Muscle of arm (tissue), 12 donors: ENCODE data around the gene NXN. TPM values are rescaled to one million over a fixed set of nuclear protein-coding genes. Genes with fewer than 3 reads are reported as not detected.
"Not testable (repeated sequence)": the region's sequence is repeated elsewhere in the genome, so short reads cannot be mapped to it uniquely, and the experiment has no call there.

Experiments used
- DNase-seq: peaks from one replicate; pipeline ENCODE4 v3.0.0-alpha.2; 2013
- polyA plus RNA-seq, 12 donors: library from polyadenylated mRNA; unstranded; fragments of 120-200 nt; gene quantifications; one replicate each; pipeline ENCODE4 v1.2.1, GENCODE V29; 2013; ENCODE audit not compliant: insufficient read length in 12 of 12

Gene NXN
- polyA plus RNA-seq, 12 donors = 46.4 to 92.7 (median 52.4) TPM; not detected in 1

DNA sequence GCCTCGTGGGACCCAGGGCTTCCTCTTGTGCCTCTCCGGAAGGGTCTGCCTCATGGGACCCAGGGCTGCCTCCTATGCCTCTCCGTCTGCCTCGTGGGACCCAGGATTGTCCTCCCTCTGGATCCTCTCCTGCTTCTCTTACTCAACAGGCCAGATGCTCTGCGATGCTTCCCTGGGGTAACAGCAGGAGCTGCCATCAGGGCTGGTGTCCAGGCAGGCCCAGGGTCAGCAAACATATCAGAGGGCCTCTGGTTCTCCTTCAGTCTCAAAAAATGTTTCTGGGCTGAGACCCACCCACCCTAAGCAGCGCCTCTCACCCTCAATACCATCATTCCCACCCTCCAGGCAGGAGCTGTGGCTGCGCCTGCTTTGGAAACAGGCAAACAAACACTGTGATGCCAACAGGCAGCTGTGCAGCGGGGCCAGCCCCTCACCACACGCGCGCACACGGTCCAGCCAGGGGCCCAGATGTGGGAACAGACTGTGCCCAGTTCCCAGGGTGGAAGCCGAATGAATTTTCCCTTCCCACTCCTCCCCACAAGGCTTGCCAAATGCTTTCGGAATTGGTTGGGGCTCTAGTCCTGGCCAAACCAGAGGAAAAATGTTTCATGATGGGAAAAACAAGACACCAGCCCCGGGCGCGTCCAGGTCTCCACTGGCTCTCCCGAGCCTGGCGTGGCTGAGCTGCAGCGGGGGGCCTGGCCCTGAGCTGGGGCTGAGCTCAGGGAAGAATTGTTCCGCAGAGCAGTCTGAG lies 28.6 kb upstream of the NXN start:
- DNase-seq = peak; percentile 83

DNA sequence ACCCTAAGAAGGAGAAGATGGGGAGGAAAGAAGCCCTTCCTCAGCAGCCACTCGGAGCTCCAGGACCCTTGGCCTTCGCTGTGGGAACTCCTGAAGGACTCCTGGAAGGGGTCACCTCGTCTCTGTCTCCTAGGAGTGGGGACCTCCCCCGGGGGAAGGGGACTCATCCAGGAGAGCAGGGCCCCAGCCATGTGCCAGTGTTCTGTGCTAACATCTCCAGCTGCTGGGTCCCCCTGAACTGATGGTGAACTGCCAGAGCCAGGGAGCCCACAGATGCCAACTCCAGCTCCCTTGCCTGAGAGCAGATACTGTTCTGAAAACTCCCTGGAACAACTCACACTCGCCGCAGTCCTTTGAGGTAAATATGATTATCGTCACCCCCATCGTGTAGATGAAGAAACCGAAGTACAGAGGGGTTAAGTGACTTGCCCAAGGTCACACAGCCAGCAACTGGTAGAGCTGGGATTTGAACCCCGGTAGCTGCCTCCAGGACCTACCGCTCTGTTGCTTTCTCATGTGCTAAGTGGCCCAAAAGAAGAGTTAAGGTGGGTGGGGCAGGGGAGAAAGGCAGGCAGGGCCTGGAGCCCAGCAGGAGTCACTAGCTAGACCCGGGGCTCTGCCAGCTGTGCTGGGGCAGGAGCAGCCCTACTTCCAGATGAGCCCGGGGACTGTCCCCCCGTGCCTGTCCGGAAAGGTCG lies 27.9 kb upstream of the NXN start:
- DNase-seq = no peak

DNA sequence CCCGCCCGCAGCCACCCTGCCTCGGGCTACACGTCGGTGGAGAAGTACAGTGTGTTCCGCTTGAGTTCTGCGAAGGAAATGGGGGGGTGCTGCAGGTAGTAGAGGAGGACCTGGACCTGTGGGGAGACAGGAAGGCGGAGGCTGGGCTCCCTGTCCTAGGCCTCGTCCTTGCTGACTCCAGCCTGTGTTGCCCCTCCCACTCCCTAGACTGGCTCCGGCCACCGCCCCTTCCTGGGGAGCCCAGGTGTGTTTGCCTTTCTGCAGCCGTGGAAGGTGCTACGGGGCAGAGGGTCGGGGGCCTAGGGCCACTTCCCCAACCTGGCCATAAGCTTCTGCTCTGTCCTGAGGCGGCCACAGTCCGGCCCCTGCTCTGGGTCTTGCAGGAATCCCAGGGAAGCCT lies 26.5 kb upstream of the NXN start:
- no peak for DNase-seq

DNA sequence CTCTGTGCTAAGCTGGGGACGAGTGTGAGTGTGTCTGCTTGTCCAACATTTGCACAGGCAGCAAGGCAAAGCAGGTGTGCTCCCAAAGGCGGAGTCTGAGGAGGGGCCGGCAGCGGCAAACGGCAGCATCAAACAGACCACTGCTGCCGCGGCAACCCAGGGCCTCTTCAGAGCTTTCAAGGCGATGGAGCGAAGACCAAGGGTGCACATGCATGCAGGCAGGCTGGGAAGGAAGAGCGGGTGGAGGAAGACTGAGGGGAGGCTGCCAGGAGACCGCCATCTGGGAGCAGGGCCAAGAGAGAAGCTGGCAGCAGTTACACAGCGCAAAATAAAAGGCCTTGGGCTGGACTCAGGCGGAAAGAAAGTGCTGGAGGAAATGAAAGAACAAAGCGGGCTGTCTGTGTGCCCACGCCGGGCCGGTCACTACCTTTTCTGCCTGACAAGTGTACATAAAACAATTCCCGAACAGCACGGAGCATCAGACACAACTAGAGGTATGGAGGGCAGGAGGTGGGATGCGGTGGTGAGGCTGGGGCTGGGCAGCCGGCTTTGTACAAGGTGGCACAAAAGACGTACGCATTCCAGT lies 25.9 kb upstream of the NXN start:
- DNase-seq = peak; percentile 75

DNA sequence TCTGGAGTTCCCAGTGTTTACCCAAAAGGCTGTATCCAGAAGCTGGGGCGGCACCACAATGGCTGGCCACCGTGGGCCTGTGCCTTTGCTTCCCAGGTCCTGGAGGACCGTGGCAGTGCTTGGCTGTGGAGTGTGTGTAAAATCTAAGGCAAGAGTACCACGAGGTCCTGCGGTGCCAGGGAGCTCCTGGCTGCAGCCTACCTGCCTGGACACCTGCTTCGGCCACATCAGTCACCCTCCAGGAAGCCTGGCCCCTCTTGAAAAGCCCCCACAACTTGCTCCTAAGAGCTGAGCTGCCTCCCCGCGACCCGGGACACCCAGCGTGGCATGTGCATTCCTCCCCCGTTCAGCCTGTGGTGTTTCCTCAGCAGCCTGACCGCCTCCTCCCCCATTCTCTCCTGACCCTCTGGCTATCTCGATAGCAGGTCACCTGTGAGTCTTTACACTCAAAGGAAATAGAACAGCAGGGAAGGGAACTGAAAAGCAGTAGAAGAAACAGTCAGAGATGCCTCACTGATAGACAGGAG lies 25.3 kb upstream of the NXN start:
- DNase-seq = no peak

DNA sequence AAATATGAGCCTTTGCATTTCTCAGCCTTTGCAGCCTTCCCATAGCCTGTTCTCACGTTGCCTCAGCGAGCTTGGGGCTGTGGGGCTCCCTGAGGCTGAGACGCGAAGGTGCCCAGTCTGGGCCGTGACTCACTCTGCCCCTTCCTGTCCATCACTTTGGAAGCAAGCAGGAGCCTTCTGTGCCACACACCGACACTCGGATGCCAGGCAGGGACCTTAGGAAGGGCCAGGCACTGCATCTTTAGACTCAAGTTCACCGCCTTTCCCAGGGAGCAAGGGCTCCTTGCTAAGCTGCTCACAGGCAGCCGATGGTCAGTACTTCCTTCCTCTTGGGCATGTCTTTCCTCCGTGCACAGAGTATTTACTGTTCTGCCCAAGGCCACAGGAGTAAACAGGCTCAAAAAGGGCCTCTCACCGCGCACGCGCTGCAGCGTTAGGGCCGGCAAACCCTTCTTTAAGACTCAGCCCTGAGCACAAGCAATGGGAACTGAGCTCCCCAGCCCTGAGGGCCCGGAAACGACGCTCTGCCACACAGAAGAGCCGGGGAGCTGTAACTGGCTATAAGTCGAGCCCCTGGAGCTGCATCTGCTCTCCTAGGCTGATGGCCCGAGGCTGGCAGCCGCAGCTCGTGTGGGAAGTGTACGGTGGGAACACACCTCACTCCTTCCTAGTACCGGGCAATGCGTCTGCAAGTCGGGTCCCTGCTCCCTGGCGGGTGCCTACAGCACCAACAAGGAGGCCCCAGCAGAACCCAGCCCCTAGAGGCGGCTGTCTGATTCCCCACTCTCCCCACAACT lies 24.6 kb upstream of the NXN start:
- DNase-seq = no peak

DNA sequence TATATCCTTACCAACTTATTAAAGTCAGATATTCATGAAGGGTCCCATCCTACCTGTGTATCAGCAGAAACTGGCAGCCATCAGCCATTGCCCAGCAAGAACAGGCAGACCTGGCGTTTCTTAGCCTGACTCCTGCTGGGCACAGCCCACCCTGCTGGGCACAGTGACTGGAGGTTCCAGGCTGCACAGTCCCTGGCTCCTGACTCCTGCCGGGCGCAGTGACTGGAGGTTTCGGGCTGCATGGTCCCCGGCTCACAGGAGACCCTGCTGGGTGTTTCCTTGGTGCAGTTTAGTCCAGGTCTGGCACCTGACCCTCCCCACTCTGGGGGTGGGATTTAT lies 24.0 kb upstream of the NXN start:
- DNase-seq = no peak

DNA sequence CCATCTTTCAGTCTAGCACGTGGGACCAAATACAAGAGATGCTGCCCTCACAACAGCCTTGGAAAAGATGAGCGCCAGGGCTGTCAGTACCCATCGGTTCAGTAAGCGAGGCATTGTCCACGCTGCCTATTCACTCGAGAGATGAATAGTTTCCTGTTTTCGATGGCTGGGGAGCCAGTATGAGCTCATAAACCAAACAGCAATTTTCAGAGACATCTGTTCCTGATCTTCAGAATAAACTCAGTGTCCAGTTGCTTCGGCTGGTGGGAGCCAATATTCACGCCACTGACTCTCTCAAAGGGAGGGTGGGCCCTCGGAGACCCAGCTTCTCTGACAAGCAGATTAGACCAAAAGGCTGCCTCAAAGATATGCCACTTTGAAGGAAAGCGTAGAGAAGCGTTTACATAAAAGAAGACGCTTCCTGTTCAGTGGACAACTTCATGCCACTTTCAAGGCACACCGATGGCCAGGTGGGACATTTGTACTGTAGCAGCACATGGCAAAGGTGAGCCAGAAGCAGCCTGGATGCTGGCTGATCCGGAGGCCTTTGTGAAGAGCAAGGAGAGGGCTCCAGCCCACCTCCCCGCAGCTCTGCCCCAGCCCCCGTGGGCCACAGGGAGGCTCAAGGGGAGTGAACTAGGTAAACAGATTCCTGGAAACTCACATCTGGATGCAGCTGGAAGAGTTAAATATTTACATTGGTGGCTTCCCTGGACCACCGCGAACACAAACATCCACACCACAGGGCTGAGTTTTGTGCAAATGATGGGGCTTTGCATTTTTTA lies 23.4 kb upstream of the NXN start:
- no peak for DNase-seq

DNA sequence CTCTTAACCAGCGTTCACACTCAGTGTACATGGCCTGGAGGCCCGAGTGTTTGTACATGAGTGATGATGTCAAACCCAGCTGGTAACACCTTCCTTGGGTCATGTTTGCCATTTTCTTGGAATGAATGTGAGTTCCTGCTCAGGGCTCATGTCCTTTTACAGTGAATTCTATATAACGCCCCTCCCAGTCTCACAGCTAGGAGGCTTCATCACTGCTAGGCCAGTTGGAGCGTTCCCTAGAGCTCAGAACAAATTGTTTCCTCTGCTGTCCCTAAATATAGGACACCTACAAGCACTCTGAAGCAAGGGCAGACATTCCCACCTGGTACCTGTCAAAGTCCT lies 22.8 kb upstream of the NXN start:
- no peak for DNase-seq

DNA sequence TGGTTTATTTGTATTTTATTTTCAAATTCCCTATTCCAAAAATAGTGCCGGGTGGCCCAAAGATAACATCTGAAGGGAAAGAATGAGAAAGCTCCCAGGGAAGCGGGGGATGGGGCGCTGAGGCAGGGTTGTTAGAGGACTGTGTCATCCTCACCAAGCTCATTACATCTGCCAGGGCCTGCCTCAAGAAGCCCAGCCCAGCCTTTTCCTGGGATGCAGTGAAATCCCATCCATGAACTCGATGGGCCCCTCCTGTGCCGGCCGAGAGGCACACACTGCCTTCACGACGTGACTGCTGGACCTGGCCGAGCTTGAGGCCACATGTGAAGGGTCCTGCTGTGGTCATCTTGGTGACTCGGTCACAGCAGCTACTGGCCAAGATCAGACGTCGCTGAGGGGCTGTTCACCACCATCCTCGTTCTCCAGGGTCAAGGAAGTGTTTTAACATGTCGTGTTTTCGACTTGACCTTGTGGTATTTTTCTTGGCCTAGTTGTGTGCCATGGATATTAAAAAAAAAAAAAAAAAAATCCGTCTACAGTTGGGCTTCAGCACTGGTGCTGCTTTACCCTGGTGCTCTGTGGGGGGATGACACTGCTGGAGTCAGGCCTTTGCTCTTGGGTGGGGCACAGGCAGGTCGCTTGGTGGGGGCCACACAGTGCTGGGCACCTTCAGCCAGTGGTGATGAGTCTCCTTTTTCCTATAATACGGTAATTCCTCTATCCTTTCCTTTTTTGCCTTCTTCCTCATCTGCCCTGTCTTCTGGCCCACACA lies 22.2 kb upstream of the NXN start:
- no peak for DNase-seq

DNA sequence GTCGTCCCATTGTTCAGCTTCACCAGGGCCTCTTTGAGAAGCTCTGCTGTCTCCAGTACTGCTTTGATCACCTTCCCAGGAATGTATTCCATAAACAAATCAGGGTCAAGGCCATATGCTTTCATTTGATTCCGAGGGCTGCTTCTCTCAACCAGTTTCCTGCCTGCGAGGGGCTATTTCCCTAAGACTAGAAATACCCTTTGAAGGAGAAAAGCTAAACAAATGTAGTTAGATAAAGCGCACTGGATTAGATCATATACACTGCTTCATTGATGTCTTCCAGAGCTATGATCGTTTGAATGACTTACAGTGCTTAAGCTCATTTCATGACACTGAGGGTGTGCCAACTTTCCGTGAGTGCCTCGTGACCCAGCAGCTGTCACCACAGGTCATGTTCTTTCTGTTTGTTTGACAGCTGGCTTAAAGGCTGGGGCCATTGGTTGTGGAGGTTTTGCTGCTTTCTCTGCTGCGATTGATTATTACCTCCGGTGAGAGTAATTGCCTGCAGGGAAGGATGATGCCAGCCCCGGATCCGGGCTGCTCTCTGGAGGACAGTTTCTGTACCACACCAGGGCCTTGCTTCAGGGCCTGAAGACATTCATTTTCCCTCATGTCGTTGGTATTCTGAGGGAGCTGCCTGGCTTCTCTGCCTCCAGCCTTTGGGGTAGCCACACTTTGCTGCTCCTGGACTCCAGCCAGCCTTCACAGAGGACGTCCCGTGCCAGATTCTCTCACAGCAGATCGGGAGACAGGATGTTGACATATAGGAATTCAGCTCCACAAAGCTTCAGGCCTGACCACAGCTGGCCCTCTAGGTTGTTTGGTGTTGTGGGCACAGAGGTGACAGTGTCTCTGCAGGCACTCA lies 21.3 kb upstream of the NXN start:
- no peak for DNase-seq

DNA sequence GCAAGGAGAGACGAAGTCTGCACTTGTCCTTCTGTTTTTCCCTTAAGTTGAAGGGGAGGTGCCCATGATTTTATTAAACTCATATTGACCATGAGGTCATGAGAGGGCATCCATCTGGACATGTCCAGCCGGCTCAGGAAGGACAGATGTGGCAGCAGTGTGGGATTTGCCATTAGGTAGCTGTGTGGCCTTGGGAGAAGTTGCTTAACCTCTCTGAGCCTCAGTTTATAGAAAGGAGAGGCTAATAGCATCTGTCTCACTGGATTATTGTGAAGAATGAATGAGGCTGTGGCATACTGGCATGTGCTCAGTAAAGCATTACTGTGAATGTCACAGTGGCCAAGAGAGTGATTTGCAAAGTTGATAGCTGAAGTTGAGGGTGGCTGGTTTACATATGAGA lies 18.5 kb upstream of the NXN start:
- no peak for DNase-seq

DNA sequence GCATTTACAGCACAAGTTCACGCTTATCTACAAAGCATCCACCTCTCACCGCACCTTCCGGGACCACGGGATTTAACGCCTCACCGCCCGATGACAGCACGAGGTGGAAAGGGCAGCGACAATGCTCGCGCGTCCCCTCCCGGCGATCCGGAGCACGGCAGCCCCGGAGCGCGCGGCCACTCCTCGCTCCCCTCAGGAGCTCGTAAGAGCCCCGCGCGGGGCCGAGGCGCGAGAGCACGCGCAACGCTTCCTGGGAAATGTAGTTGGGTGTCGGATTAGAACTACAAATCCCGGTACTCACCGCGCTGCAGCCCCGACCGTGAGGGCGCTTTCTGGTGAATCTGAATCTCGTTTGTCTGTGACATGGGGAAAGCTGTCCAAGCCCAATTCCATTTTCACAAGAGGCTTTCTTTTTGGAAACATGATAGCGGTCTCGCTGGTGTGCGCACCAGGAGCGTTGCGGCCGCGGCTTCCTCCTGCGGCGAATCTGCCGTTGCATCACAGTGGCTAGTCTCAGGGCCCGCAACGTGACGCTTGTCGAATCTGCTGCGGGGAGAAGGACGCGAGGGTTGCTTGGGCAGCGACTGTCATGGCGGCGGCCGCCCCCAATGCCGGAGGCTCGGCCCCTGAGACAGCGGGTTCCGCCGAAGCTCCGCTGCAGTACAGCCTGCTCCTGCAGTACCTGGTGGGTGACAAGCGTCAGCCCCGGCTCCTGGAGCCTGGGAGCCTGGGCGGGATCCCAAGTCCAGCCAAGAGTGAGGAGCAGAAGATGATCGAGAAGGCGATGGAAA lies 17.2 kb upstream of the NXN start, which contains the start of gene TIMM22:
TIMM22 (plus strand) TSS at position 576 of the 791 bp plus-strand sequence; CDS start at position 590, 14 bp downstream.
- peak; percentile 97 for DNase-seq

DNA sequence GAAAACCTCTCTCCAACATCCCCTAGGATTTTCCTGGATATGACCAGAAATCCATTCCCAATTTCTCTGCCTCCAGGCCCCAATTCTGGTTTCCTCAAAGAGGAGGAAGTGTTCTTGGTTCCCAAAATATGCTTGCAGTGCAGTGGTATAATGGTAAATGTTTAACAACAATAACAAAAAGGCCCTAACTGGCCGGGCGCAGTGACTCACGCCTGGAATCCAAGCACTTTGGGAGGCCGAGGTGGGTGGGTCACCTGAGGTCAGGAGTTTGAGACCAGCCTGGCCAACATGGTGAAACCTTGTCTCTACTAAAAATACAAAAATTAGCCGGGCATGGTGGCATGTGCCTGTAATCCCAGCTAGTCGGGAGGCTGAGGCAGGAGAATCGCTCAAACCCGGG lies 15.7 kb upstream of the NXN start:
- not testable (repeated sequence) for DNase-seq

DNA sequence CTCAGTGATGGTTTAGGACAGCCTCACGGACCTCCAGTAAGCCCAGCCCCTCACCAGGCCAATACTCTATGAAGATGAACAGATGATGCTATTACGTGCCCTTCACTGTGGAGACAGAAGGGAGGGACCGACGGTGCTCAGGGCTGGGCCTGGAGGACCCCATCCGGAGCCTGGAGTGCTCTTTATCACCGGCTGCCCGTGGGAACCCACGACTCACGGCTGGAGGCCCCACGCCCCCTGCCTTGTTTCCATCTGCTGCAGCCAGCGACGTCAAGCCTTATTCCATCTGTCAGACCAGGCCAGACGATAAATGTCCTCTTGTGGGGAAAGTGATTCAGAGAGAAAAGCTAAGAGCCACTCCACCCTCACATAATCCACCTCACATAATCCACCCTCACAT lies 13.4 kb upstream of the NXN start:
- no peak for DNase-seq

DNA sequence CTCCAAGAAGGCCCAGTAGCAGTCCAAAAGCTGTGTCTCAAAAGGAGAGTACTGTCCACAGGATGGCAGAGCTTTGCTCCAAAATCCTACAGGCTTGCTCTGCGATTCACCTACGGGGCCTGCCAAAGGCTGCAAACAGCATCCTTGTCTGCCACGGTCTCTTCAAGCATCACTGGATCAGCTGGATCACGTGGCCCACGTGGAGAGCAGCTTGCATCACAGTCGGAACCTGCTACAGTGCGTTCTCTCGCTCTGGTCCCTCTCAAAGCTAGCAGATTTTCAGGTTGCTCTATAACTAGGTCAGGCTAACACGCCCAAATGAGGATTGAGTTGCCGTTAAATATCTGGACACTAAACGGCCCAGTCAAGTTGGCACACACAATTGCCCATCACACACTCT lies 9.0 kb upstream of the NXN start:
- no peak for DNase-seq

DNA sequence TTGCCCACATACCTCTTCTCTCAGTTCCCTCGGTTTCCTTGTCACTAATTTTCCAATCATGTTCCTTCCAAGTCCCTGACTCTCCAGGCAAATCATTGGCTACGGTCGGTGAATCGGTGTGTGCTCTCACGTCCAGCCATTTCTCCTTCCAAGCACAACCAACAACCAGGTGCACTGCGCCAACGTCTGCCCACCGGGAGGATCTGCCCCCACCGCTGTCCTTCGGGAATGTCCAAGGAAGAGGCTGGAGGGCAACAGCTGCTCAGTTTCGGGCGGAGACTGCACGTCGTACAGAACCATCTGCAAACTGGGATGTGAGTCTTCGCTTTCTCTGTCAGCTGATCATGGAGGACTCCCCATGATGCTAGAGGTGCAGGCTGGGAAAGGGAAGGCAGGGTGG lies 8.4 kb upstream of the NXN start:
- DNase-seq = no peak

DNA sequence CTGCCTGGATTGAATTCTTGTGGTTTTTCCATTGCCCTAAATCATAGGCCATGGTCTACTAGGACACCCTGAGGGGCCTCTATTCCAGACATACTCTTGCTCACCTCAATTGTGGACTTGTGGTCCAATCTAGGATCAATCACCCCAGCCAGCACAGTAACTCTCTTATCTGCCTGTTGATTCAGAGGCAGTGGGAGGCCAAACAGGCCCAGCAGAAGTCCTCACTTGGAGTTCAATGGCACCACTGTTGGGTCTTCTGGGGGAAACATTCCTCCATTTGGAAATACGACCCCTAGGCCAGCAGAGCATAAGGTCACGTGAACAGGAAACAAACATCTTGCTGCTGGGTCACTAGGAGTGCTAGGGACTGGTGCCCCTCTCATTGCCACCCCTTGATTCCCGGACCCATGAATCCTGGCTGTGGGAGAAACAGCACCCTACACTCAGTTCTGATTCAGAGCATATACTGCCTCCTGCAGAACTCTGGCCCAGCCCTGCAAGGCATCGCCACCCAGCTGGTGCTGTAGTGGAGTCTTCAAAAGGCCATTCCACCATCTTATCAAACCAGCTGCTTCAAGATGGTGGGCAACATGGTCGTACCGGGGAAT lies 6.8 kb upstream of the NXN start:
- DNase-seq = no peak
